ENCODE results near the gene CFAP107.

CFAP107 gene

GRCh38 chr1:12714710-12715475 is 31.1 kb upstream of the CFAP107 start:
- Histone ChIP-seq H2AK5ac (ENCODE audit: low read length, severe bottlenecking) (no peak overlapping the region), H3K27ac (ENCODE audit: low read length, poor library complexity, severe bottlenecking) (no peak overlapping the region), H3K36me3 (ENCODE audit: control insufficient read depth in 1 of 2, insufficient read depth in 2 of 2, low read depth in 1 of 2, low read length in 2 of 2) (no peaks in the 10 kb centered on the region), H2BK120ac (ENCODE audit: low read depth, low read length) (no peak overlapping the region), H2AFZ (ENCODE audit: low read depth, low read length) (no peak overlapping the region), H3K18ac (ENCODE audit: low read depth in 1 of 2, low read length in 2 of 2) (no peak overlapping the region), H3K79me1 (replicated peaks; ENCODE audit: low read length, poor library complexity, severe bottlenecking) (no peaks in the 10 kb centered on the region), H3K27me3 (ENCODE audit: control insufficient read depth in 1 of 2, insufficient read depth in 1 of 2, low read length in 2 of 2) (no peaks in the 10 kb centered on the region), H3K4ac (ENCODE audit: low read depth in 1 of 2, low read length in 2 of 2) (no peak overlapping the region), H3K4me3 (ENCODE audit: insufficient read depth in 1 of 2, low read depth in 1 of 2, low read length in 2 of 2) (no peak overlapping the region), H4K8ac (ENCODE audit: low read length) (no peak overlapping the region), H3K14ac (ENCODE audit: low read length in 2 of 2) (no peak overlapping the region), H4K91ac (ENCODE audit: low read length) (no peak overlapping the region), H3K23ac (ENCODE audit: low read length in 2 of 2) (no peak overlapping the region), H3K9me3 (ENCODE audit: control insufficient read depth, low read length) (no peaks in the 10 kb centered on the region), H3K9ac (ENCODE audit: low read length) (no peak overlapping the region), H2BK15ac (ENCODE audit: low read depth, poor library complexity, severe bottlenecking) (no peak overlapping the region), H3K4me1 (ENCODE audit: control insufficient read depth, insufficient read depth, low read depth, low read length) (no peaks in the 10 kb centered on the region), H2BK5ac (ENCODE audit: low read depth, low read length, poor library complexity, severe bottlenecking) (no peak overlapping the region), H2BK12ac (ENCODE audit: low read length in 2 of 2) (no peak overlapping the region), H3K4me2 (ENCODE audit: low read length, poor library complexity, severe bottlenecking) (no peak overlapping the region)
- WGBS, result 52% methylated on average over 3 of the region's 3 CpGs
- DNase-seq, result no peak

DNA sequence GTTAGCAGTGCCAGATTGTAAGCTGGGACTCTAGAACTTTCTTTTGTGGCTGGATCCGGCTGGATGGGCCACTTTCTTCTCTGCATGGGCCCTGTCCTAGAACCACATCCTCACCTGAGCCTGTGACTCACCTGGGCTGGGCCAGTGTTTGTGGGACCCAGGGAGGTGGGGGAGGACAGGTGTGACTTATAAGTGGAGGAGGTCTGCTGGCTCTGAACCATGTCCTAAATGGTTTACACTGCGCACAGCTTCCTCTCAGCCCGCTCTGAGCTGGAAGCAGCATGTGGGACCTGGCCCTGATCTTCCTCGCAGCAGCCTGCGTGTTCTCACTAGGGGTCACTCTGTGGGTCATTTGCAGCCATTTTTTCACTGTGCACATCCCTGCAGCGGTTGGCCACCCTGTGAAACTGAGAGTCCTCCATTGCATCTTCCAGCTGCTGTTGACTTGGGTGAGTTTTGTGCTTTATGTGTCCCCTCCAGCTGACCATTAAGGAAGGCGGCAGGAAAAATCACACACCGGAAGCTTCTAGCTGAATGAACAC is 30.0 kb upstream of the CFAP107 start, which contains the start of gene AADACL3:
TSS of gene AADACL3 (plus strand) at position 215 of the 542 bp plus-strand sequence. CDS start at position 282, 67 bp downstream.
- Histone ChIP-seq H3K36me3 (ENCODE audit: control insufficient read depth in 1 of 2, insufficient read depth in 2 of 2, low read depth in 1 of 2, low read length in 2 of 2) (no peaks in the 10 kb centered on the region), H2AK5ac (ENCODE audit: low read length, severe bottlenecking) (no peak within 1 kb of the TSS), H3K4me1 (ENCODE audit: control insufficient read depth, insufficient read depth, low read depth, low read length) (no peaks in the 10 kb centered on the region), H2AFZ (ENCODE audit: low read depth, low read length) (no peak within 1 kb of the TSS), H3K27me3 (ENCODE audit: control insufficient read depth in 1 of 2, insufficient read depth in 1 of 2, low read length in 2 of 2) (no peaks in the 10 kb centered on the region), H3K79me1 (replicated peaks; ENCODE audit: low read length, poor library complexity, severe bottlenecking) (no peaks in the 10 kb centered on the region), H4K91ac (ENCODE audit: low read length) (no peak within 1 kb of the TSS), H2BK12ac (ENCODE audit: low read length in 2 of 2) (no peak within 1 kb of the TSS), H3K9ac (ENCODE audit: low read length) (no peak within 1 kb of the TSS), H3K4ac (ENCODE audit: low read depth in 1 of 2, low read length in 2 of 2) (no peak within 1 kb of the TSS), H2BK5ac (ENCODE audit: low read depth, low read length, poor library complexity, severe bottlenecking) (no peak within 1 kb of the TSS), H3K9me3 (ENCODE audit: control insufficient read depth, low read length) (no peaks in the 10 kb centered on the region), H3K14ac (ENCODE audit: low read length in 2 of 2) (no peak within 1 kb of the TSS), H3K18ac (ENCODE audit: low read depth in 1 of 2, low read length in 2 of 2) (no peak within 1 kb of the TSS), H2BK15ac (ENCODE audit: low read depth, poor library complexity, severe bottlenecking) (no peak within 1 kb of the TSS), H3K23ac (ENCODE audit: low read length in 2 of 2) (no peak within 1 kb of the TSS), H3K27ac (ENCODE audit: low read length, poor library complexity, severe bottlenecking) (no peak within 1 kb of the TSS), H3K4me3 (ENCODE audit: insufficient read depth in 1 of 2, low read depth in 1 of 2, low read length in 2 of 2) (no peak within 1 kb of the TSS), H2BK120ac (ENCODE audit: low read depth, low read length) (no peak within 1 kb of the TSS), H3K4me2 (ENCODE audit: low read length, poor library complexity, severe bottlenecking) (no peak within 1 kb of the TSS), H4K8ac (ENCODE audit: low read length) (no peak within 1 kb of the TSS)
- no peak for DNase-seq
- WGBS, result 76% methylated on average over 8 of the region's 8 CpGs

GRCh38 chr1:12717301-12717838 is 28.6 kb upstream of the CFAP107 start:
- DNase-seq, result no peak
- Histone ChIP-seq H3K79me1 (replicated peaks; ENCODE audit: low read length, poor library complexity, severe bottlenecking) (no peaks in the 10 kb centered on the region), H4K8ac (ENCODE audit: low read length) (no peak overlapping the region), H2BK5ac (ENCODE audit: low read depth, low read length, poor library complexity, severe bottlenecking) (no peak overlapping the region), H4K91ac (ENCODE audit: low read length) (no peak overlapping the region), H3K4me3 (ENCODE audit: insufficient read depth in 1 of 2, low read depth in 1 of 2, low read length in 2 of 2) (no peak overlapping the region), H3K27ac (ENCODE audit: low read length, poor library complexity, severe bottlenecking) (no peak overlapping the region), H3K9me3 (ENCODE audit: control insufficient read depth, low read length) (no peaks in the 10 kb centered on the region), H2AFZ (ENCODE audit: low read depth, low read length) (no peak overlapping the region), H3K4me1 (ENCODE audit: control insufficient read depth, insufficient read depth, low read depth, low read length) (no peaks in the 10 kb centered on the region), H3K4me2 (ENCODE audit: low read length, poor library complexity, severe bottlenecking) (no peak overlapping the region), H3K23ac (ENCODE audit: low read length in 2 of 2) (no peak overlapping the region), H3K9ac (ENCODE audit: low read length) (no peak overlapping the region), H3K14ac (ENCODE audit: low read length in 2 of 2) (no peak overlapping the region), H3K4ac (ENCODE audit: low read depth in 1 of 2, low read length in 2 of 2) (no peak overlapping the region), H3K27me3 (ENCODE audit: control insufficient read depth in 1 of 2, insufficient read depth in 1 of 2, low read length in 2 of 2) (no peaks in the 10 kb centered on the region), H3K18ac (ENCODE audit: low read depth in 1 of 2, low read length in 2 of 2) (no peak overlapping the region), H2BK15ac (ENCODE audit: low read depth, poor library complexity, severe bottlenecking) (no peak overlapping the region), H3K36me3 (ENCODE audit: control insufficient read depth in 1 of 2, insufficient read depth in 2 of 2, low read depth in 1 of 2, low read length in 2 of 2) (no peaks in the 10 kb centered on the region), H2BK120ac (ENCODE audit: low read depth, low read length) (no peak overlapping the region), H2AK5ac (ENCODE audit: low read length, severe bottlenecking) (no peak overlapping the region), H2BK12ac (ENCODE audit: low read length in 2 of 2) (no peak overlapping the region)
- 55% methylated on average over 5 of the region's 7 CpGs for WGBS

DNA sequence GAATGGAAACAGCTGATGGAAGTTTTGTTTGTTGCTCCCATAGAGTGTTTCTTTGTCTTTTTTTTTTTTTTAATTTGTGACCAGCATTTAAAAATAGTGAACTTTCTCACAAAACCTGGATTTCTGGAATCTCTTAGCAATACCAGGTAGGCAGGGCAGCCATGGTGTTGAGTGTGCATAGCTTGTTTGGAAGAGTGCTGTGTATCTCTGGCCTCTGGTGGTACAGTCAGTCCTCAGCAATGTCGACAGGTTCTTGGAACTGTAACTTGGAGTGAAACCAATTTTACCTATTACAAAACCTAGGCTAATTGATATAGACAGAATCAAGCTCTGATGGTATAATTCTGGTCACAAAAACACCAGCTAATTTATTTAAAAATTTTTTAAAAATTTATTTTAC is 23.4 kb upstream of the CFAP107 start:
- no peak overlapping the region for H3K4me2 ChIP-seq (ENCODE audit: low read length, poor library complexity, severe bottlenecking)
- no peak overlapping the region for H3K4me3 ChIP-seq (ENCODE audit: insufficient read depth in 1 of 2, low read depth in 1 of 2, low read length in 2 of 2)
- H2BK5ac ChIP-seq (ENCODE audit: low read depth, low read length, poor library complexity, severe bottlenecking), result no peak overlapping the region
- H3K27ac ChIP-seq (ENCODE audit: low read length, poor library complexity, severe bottlenecking), result no peak overlapping the region
- H3K27me3 ChIP-seq (ENCODE audit: control insufficient read depth in 1 of 2, insufficient read depth in 1 of 2, low read length in 2 of 2), result no peaks in the 10 kb centered on the region
- H3K14ac ChIP-seq (ENCODE audit: low read length in 2 of 2), result no peak overlapping the region
- no peak overlapping the region for H2AK5ac ChIP-seq (ENCODE audit: low read length, severe bottlenecking)
- H3K9ac ChIP-seq (ENCODE audit: low read length), result no peak overlapping the region
- H2BK12ac ChIP-seq (ENCODE audit: low read length in 2 of 2), result no peak overlapping the region
- no CpG with 5 or more reads among the region's 1 CpG for WGBS
- no peak overlapping the region for H3K18ac ChIP-seq (ENCODE audit: low read depth in 1 of 2, low read length in 2 of 2)
- no peak overlapping the region for H4K8ac ChIP-seq (ENCODE audit: low read length)
- H3K9me3 ChIP-seq (ENCODE audit: control insufficient read depth, low read length), result peaks cover 4% of the 10 kb centered on the region
- no peak overlapping the region for H3K4ac ChIP-seq (ENCODE audit: low read depth in 1 of 2, low read length in 2 of 2)
- no peak overlapping the region for H2AFZ ChIP-seq (ENCODE audit: low read depth, low read length)
- no peaks in the 10 kb centered on the region for H3K36me3 ChIP-seq (ENCODE audit: control insufficient read depth in 1 of 2, insufficient read depth in 2 of 2, low read depth in 1 of 2, low read length in 2 of 2)
- no peak overlapping the region for H2BK120ac ChIP-seq (ENCODE audit: low read depth, low read length)
- H3K4me1 ChIP-seq (ENCODE audit: control insufficient read depth, insufficient read depth, low read depth, low read length), result no peaks in the 10 kb centered on the region
- H3K79me1 ChIP-seq (replicated peaks; ENCODE audit: low read length, poor library complexity, severe bottlenecking), result no peaks in the 10 kb centered on the region
- H4K91ac ChIP-seq (ENCODE audit: low read length), result no peak overlapping the region
- no peak for DNase-seq
- no peak overlapping the region for H2BK15ac ChIP-seq (ENCODE audit: low read depth, poor library complexity, severe bottlenecking)
- H3K23ac ChIP-seq (ENCODE audit: low read length in 2 of 2), result no peak overlapping the region
